Smooth muscle cell (in vitro differentiated cells): ENCODE measurements around the gene CD69. TPM values are rescaled to one million over a fixed set of nuclear protein-coding genes. Genes with fewer than 3 reads are reported as not detected.
A peak's percentile ranks its signal among the peaks of the same experiment; 100 is the strongest.

Experiments
- DNase-seq: peaks from one replicate; lab custom pipeline; 2025; ENCODE audit not compliant: unreplicated experiment; lab: John Stamatoyannopoulos, UW
- H2AFZ ChIP-seq: fragments of 200-600 bp; sonication (generic); 2 replicates; pipeline ENCODE4 v1.6.0; 2016; ENCODE audit warnings: antibody characterized with exemption, low read depth, mild to moderate bottlenecking
- H3F3A ChIP-seq: fragments of 200-600 bp; sonication (generic); 2 replicates; pipeline ENCODE4 v1.6.0; 2017; ENCODE audit warnings: antibody characterized with exemption, low read depth
- H3K27ac ChIP-seq: fragments of 200-600 bp; sonication (generic); 2 replicates; pipeline ENCODE4 v1.5.1; 2016; ENCODE audit warnings: low read depth, mild to moderate bottlenecking
- H3K27me3 ChIP-seq: fragments of 200-600 bp; sonication (generic); 2 replicates; pipeline ENCODE4 v1.6.1; 2016; ENCODE audit warnings: low read depth, mild to moderate bottlenecking
- H3K36me3 ChIP-seq: fragments of 200-600 bp; sonication (generic); 2 replicates; pipeline ENCODE4 v1.5.1; 2016; ENCODE audit warnings: low read depth
- H3K4me1 ChIP-seq: fragments of 200-600 bp; sonication (generic); 2 replicates; pipeline ENCODE4 v1.5.1; 2016; ENCODE audit warnings: low read depth
- H3K4me2 ChIP-seq: fragments of 200-600 bp; sonication (generic); 2 replicates; pipeline ENCODE4 v1.6.0; 2016; ENCODE audit warnings: mild to moderate bottlenecking
- H3K4me3 ChIP-seq: fragments of 200-600 bp; sonication (generic); 2 replicates; pipeline ENCODE4 v1.5.1; 2016; ENCODE audit warnings: mild to moderate bottlenecking
- H3K79me2 ChIP-seq: fragments of 200-600 bp; sonication (generic); 2 replicates; pipeline ENCODE4 v1.6.0; 2016; ENCODE audit warnings: low read depth, mild to moderate bottlenecking
- H3K9ac ChIP-seq: fragments of 200-600 bp; sonication (generic); 2 replicates; pipeline ENCODE4 v1.6.0; 2016; ENCODE audit warnings: low read depth
- H3K9me3 ChIP-seq: fragments of 200-600 bp; sonication (generic); replicated peaks from 2 replicates; pipeline ENCODE4 v1.5.1; 2016; ENCODE audit warnings: low read depth
- H4K20me1 ChIP-seq: fragments of 200-600 bp; sonication (generic); 2 replicates; pipeline ENCODE4 v1.6.0; 2016; ENCODE audit warnings: low read depth
- CTCF ChIP-seq: fragments of 200-600 bp; sonication (generic); IDR thresholded peaks from 2 replicates; pipeline ENCODE4 v1.5.1; 2017; ENCODE audit warnings: borderline replicate concordance, mild to moderate bottlenecking, antibody characterized with exemption; ENCODE audit not compliant: insufficient read depth, poor library complexity, severe bottlenecking
- WGBS: methylation state at CpG from one replicate; pipeline ENCODE4 v1.1.7; 2016; ENCODE audit warnings: low lambda C conversion rate; 5-methylcytosine and 5-hydroxymethylcytosine counted together
- polyA plus RNA-seq: library from polyadenylated mRNA; unstranded; fragments of >200 nt; fragmentation: Nextera tagmentation; extraction: Ambion mirVana; gene quantifications from 2 replicates; pipeline ENCODE4 v1.2.1, GENCODE V29; 2016
- total RNA-seq: library from RNA; depleted of rRNA; stranded (reverse); fragments of >200 nt; gene quantifications from 2 replicates; pipeline ENCODE4 v1.2.3, GENCODE V29; 2014

CD69 gene
- total and polyA plus RNA-seq, 2 experiments from 2014 or later: 0.13 TPM; not detected in 1

GRCh38 chr12:9786726-9787717, 26.3 kb upstream of the CD69 start:
- Histone ChIP-seq H3F3A (no peaks in the 10 kb centered on the region), H2AFZ (no peak overlapping the region), H3K4me2 (peak overlapping the region; percentile 9), H3K27me3 (no peaks in the 10 kb centered on the region), H3K4me1 (peaks cover 7% of the 10 kb centered on the region), H3K27ac (no peak overlapping the region), H3K79me2 (no peaks in the 10 kb centered on the region), H4K20me1 (no peaks in the 10 kb centered on the region), H3K4me3 (no peak overlapping the region), H3K9me3 (peaks cover 4% of the 10 kb centered on the region), H3K9ac (no peak overlapping the region), H3K36me3 (no peaks in the 10 kb centered on the region)
- 65% methylated on average over 6 of the region's 6 CpGs for WGBS
- TF ChIP-seq CTCF: no peak
- DNase-seq: no peak

GRCh38 chr12:9784816-9785215, 24.1 kb upstream of the CD69 start:
- Histone ChIP-seq H3K9me3 (peaks cover 2% of the 10 kb centered on the region), H3K4me2 (no peak overlapping the region), H3K36me3 (no peaks in the 10 kb centered on the region), H4K20me1 (no peaks in the 10 kb centered on the region), H3K4me3 (no peak overlapping the region), H3K4me1 (peaks cover 7% of the 10 kb centered on the region), H3K27ac (no peak overlapping the region), H3K27me3 (no peaks in the 10 kb centered on the region), H3K79me2 (no peaks in the 10 kb centered on the region), H3K9ac (no peak overlapping the region), H3F3A (no peaks in the 10 kb centered on the region), H2AFZ (no peak overlapping the region)
- no peak for TF ChIP-seq CTCF
- DNase-seq: no peak
- 53% methylated on average over 3 of the region's 3 CpGs for WGBS

GRCh38 chr12:9784326-9784725, 23.6 kb upstream of the CD69 start:
- no peak for TF ChIP-seq CTCF

More at GRCh38 chr12:9784326-9784725, 23.6 kb upstream of the CD69 start:
- Histone ChIP-seq H3K79me2 (no peaks in the 10 kb centered on the region), H3K36me3 (no peaks in the 10 kb centered on the region), H2AFZ (no peak overlapping the region), H3K4me3 (no peak overlapping the region), H3K4me2 (no peak overlapping the region), H3K4me1 (peaks cover 7% of the 10 kb centered on the region), H3K27ac (no peak overlapping the region), H3F3A (no peaks in the 10 kb centered on the region), H3K27me3 (no peaks in the 10 kb centered on the region), H3K9me3 (no peaks in the 10 kb centered on the region), H4K20me1 (no peaks in the 10 kb centered on the region), H3K9ac (no peak overlapping the region)
- WGBS: 81% methylated on average over 2 of the region's 2 CpGs
- no peak for DNase-seq
